GM23248 (cell line): ENCODE results near the gene HSD11B2. TPM values are rescaled to one million over a fixed set of nuclear protein-coding genes. Genes with fewer than 3 reads are reported as not detected.

ENCODE experiments used
- DNase-seq: peaks from one replicate; pipeline ENCODE4 v3.0.0-alpha.2; 2015
- H2AFZ ChIP-seq: fragments of 200-600 bp; sonication (generic); 2 replicates; pipeline ENCODE4 v1.6.1; 2016; ENCODE audit warnings: antibody characterized with exemption
- H3F3A ChIP-seq: fragments of 200-600 bp; sonication (generic); 2 replicates; pipeline ENCODE4 v1.6.1; 2016; ENCODE audit warnings: mild to moderate bottlenecking, antibody characterized with exemption, mixed run types; ENCODE audit not compliant: insufficient read depth
- H3K27ac ChIP-seq: fragments of 200-600 bp; sonication (generic); 2 replicates; pipeline ENCODE4 v1.5.1; 2016; ENCODE audit warnings: mild to moderate bottlenecking
- H3K27me3 ChIP-seq: fragments of 200-600 bp; sonication (generic); replicated peaks from 2 replicates; pipeline ENCODE4 v1.6.1; 2016; ENCODE audit warnings: mild to moderate bottlenecking; ENCODE audit not compliant: insufficient read depth
- H3K36me3 ChIP-seq: fragments of 200-600 bp; sonication (generic); 2 replicates; pipeline ENCODE4 v1.6.1; 2016; ENCODE audit warnings: low read depth, mild to moderate bottlenecking
- H3K4me1 ChIP-seq: fragments of 200-600 bp; sonication (generic); 2 replicates; pipeline ENCODE4 v1.6.1; 2016; ENCODE audit warnings: mild to moderate bottlenecking; ENCODE audit not compliant: insufficient read depth
- H3K4me2 ChIP-seq: fragments of 200-600 bp; sonication (generic); one replicate; pipeline ENCODE4 v1.6.1; 2016; ENCODE audit warnings: mild to moderate bottlenecking; ENCODE audit not compliant: unreplicated experiment
- H3K4me3 ChIP-seq: fragments of 200-600 bp; sonication (generic); 2 replicates; pipeline ENCODE4 v1.5.1; 2016; ENCODE audit warnings: mild to moderate bottlenecking
- H3K79me2 ChIP-seq: fragments of 200-600 bp; sonication (generic); 2 replicates; pipeline ENCODE4 v1.6.1; 2016; ENCODE audit warnings: mild to moderate bottlenecking; ENCODE audit not compliant: insufficient read depth
- H3K9ac ChIP-seq: fragments of 200-600 bp; sonication (generic); 2 replicates; pipeline ENCODE4 v1.6.1; 2016; ENCODE audit warnings: mild to moderate bottlenecking
- H3K9me2 ChIP-seq: fragments of 200-600 bp; sonication (generic); 2 replicates; pipeline ENCODE4 v1.6.1; 2016; ENCODE audit warnings: mixed run types, mild to moderate bottlenecking, moderate library complexity; ENCODE audit not compliant: insufficient read depth
- H3K9me3 ChIP-seq: fragments of 200-600 bp; sonication (generic); one replicate; pipeline ENCODE4 v1.6.1; 2017; ENCODE audit warnings: low read depth
- H4K20me1 ChIP-seq: fragments of 200-600 bp; sonication (generic); 2 replicates; pipeline ENCODE4 v1.6.0; 2016; ENCODE audit not compliant: insufficient read depth
- EZH2 ChIP-seq: fragments of 200-600 bp; sonication (generic); IDR thresholded peaks from 2 replicates; pipeline ENCODE4 v1.6.1; 2018; ENCODE audit warnings: antibody characterized with exemption, mild to moderate bottlenecking; ENCODE audit not compliant: insufficient read depth, poor library complexity, severe bottlenecking
- EZH2phosphoT487 ChIP-seq: fragments of 200-600 bp; sonication (generic); IDR thresholded peaks from 2 replicates; pipeline ENCODE4 v1.6.1; 2018; ENCODE audit warnings: antibody characterized with exemption, moderate library complexity, mild to moderate bottlenecking, low read depth; ENCODE audit not compliant: insufficient read depth
- WGBS, 2 experiments: methylation state at CpG; one replicate each; pipeline ENCODE4 v1.1.6; 2015 to 2017; ENCODE audit warnings: low lambda C conversion rate in 2 of 2, low coverage in 1 of 2; ENCODE audit errors: missing lambda C conversion rate in 2 of 2; 5-methylcytosine and 5-hydroxymethylcytosine counted together
- in situ Hi-C: fragments of 300-500 bp; cut with MboI; formaldehyde crosslinking; loops from 2 replicates; pipeline ENCODE4 v1.15.0; 2020
- polyA plus RNA-seq: library from polyadenylated mRNA; unstranded; fragments of >200 nt; fragmentation: Nextera tagmentation; extraction: Ambion mirVana; gene quantifications from 2 replicates; pipeline ENCODE4 v1.2.1, GENCODE V29; 2016
- total RNA-seq: library from RNA; depleted of rRNA; stranded (reverse); fragments of >200 nt; shearing (Covaris generic); gene quantifications from 2 replicates; pipeline ENCODE4 v1.2.3, GENCODE V29; 2014

Gene HSD11B2
- total and polyA plus RNA-seq, 2 experiments from 2014 or later = 0.36 TPM; not detected in 1

DNA sequence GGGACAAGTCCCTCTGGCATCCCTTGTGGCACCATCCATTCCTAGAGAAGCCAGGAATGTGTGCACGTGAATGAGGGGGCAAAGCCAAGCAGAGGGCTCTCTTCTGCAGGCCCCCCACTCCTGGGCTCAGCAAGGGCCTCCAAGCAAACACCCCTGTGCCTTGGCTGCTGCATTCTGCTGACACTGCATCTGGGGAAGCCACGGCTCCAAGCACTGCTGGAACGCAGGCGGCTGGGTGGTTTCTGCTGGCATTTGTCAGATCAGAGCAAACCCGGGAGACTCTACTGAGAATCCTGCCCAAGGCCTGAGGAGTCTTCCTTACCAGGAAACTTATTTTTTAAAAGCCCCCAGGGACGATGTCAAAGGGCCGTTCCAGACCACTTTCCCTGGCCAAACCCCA is 26.7 kb downstream of the HSD11B2 start:
- 0 out of 2 replicates have a peak overlapping the region, but pooled peaks have one; percentile 32 for H3K27ac ChIP-seq
- in situ Hi-C loops = no loop called here

DNA sequence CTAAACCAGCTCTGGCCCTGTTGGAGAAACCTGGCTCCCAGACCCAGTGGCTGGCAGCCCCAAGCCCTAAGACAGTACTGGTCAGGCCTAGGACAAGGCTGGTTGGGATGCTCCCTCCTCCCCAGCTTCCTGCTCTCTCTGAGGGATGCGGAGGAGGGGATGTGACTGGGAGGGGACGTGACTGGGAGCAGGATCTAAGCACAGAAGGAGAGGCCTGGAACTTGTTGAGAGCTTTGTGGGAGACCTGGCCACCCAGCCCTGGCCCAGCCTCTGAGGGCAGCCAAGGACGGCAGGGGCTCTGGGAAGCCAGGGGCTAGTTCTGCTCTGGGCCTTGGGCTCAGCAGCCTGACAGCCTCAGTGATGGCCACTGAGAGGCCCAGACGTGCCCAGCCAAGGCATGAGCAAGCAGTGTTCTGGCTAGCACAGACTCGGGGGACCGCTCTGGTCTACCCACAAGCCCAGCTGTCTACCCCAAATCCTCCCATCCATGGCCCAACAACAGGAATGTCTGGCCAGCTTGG is 27.3 kb downstream of the HSD11B2 start:
- Histone ChIP-seq H3K4me1 (peaks cover 41% of the 10 kb centered on the region), H3K9me3 (no peaks in the 10 kb centered on the region), H3K79me2 (peaks cover 86% of the 10 kb centered on the region), H3K9me2 (no peaks in the 10 kb centered on the region), H3K27me3 (no peaks in the 10 kb centered on the region), H4K20me1 (peaks cover 10% of the 10 kb centered on the region), H3K27ac (peak overlapping the region; percentile 32), H3K4me2 (peak overlapping the region; percentile 13), H2AFZ (no peak overlapping the region), H3K4me3 (no peak overlapping the region), H3K9ac (0 out of 2 replicates have a peak overlapping the region, but pooled peaks have one; percentile 20), H3K36me3 (no peaks in the 10 kb centered on the region), H3F3A (peaks cover 10% of the 10 kb centered on the region)
- no peak for TF ChIP-seq EZH2phosphoT487
- no peak for TF ChIP-seq EZH2
- WGBS, 2 experiments = 32 to 35% methylated on average over 6 of the region's 6 CpGs
- in situ Hi-C loops = no loop called here
- peak; percentile 45 for DNase-seq

More for the DNA sequence above, 26.7 kb downstream of the HSD11B2 start:
- H3K36me3 ChIP-seq = no peaks in the 10 kb centered on the region
- no peaks in the 10 kb centered on the region for H3K27me3 ChIP-seq
- H3K4me2 ChIP-seq = peak overlapping the region; percentile 13
- peaks cover 86% of the 10 kb centered on the region for H3K79me2 ChIP-seq
- H3K4me1 ChIP-seq = peaks cover 41% of the 10 kb centered on the region
- H3F3A ChIP-seq = peaks cover 10% of the 10 kb centered on the region
- no peaks in the 10 kb centered on the region for H3K9me3 ChIP-seq
- 0 out of 2 replicates have a peak overlapping the region, but pooled peaks have one; percentile 20 for H3K9ac ChIP-seq
- peak; percentile 24 for DNase-seq
- no peak for TF ChIP-seq EZH2
- no peak for TF ChIP-seq EZH2phosphoT487
- 25 to 43% methylated on average over 7 of the region's 7 CpGs for WGBS, 2 experiments
- H3K9me2 ChIP-seq = no peaks in the 10 kb centered on the region
- H4K20me1 ChIP-seq = peaks cover 10% of the 10 kb centered on the region
- no peak overlapping the region for H2AFZ ChIP-seq
- no peak overlapping the region for H3K4me3 ChIP-seq

DNA sequence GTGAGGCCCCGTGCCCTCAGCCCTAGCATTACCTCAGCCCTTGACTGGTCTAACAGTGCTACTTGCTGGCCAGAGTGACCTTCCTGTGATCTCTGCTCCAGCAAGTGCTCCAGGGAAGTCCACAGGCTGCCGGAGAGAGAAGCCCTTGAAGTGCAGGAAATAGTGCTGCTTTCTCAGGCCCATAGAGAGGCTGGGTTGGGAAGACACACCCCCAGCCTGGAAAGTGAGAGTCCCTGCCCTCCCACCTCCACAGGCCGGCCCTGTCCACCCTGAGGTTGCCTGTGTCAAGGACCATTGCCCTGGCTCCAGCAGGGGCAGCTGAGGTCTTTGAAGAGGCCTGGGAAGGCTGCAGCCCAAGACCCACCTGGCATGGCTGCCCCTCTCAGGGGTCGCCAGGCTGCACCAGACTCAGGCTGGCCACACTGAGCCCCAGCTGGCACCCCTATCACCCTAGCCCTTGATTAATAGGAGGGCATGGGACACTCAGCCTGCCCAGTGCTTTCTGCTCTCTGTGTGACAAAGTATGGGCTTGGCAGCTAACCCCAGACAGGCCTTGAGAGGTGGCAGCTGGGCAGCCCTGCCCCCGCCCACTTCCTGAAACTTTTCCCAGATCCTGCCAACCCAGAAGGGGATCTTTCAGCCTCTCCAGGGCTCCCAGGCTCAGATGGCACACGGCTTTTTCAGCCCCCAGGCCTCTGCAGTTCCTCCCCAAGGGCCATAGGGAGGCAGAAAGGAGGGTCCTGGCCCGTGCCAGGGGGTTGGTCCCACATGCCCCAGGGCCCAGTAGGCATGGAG is 28.3 kb downstream of the HSD11B2 start:
- H3K9ac ChIP-seq = no peak overlapping the region; the same call in 1 of the 2 replicates
- H2AFZ ChIP-seq = no peak overlapping the region
- no peaks in the 10 kb centered on the region for H3K9me2 ChIP-seq
- H3K4me2 ChIP-seq = no peak overlapping the region
- H4K20me1 ChIP-seq = peaks cover 10% of the 10 kb centered on the region; the same call in 1 of the 2 replicates
- TF ChIP-seq EZH2phosphoT487 (no peak), EZH2 (no peak)
- H3K9me3 ChIP-seq = no peaks in the 10 kb centered on the region
- H3K36me3 ChIP-seq = no peaks in the 10 kb centered on the region
- no peaks in the 10 kb centered on the region for H3K27me3 ChIP-seq
- H3F3A ChIP-seq = peaks cover 10% of the 10 kb centered on the region
- in situ Hi-C loops = no loop called here
- no peak overlapping the region for H3K27ac ChIP-seq
- H3K79me2 ChIP-seq = peaks cover 85% of the 10 kb centered on the region
- peak; percentile 33 for DNase-seq
- 39 to 41% methylated on average over 6 to 7 of the region's 7 CpGs for WGBS, 2 experiments
- H3K4me1 ChIP-seq = peaks cover 41% of the 10 kb centered on the region
- no peak overlapping the region for H3K4me3 ChIP-seq

GRCh38 chr16:67459861-67460150 is 28.9 kb downstream of the HSD11B2 start:
- Histone ChIP-seq H3K4me1 (peaks cover 41% of the 10 kb centered on the region), H3K36me3 (no peaks in the 10 kb centered on the region), H3K9ac (no peak overlapping the region), H3K4me2 (no peak overlapping the region), H3K4me3 (no peak overlapping the region), H2AFZ (no peak overlapping the region), H3K9me3 (no peaks in the 10 kb centered on the region), H3K27me3 (no peaks in the 10 kb centered on the region), H3K9me2 (no peaks in the 10 kb centered on the region), H3F3A (peaks cover 10% of the 10 kb centered on the region), H4K20me1 (peaks cover 10% of the 10 kb centered on the region; the same call in 1 of the 2 replicates), H3K79me2 (peaks cover 85% of the 10 kb centered on the region), H3K27ac (no peak overlapping the region)
- in situ Hi-C loops = no loop called here
- TF ChIP-seq EZH2 (no peak), EZH2phosphoT487 (no peak)
- DNase-seq = no peak
- 34 to 41% methylated on average over 3 of the region's 3 CpGs for WGBS, 2 experiments
